B cell (primary cell): ENCODE measurements around the gene TXNL1. TPM values are rescaled to one million over a fixed set of nuclear protein-coding genes. Genes with fewer than 3 reads are reported as not detected.

Experiments used
- ATAC-seq: fragments of 200-7000 bp; cut with Tn5 transposase; one replicate; pipeline ENCODE4 v1.10.0; 2021; ENCODE audit warnings: low read depth, mild to moderate bottlenecking, moderate number of reproducible peaks, moderate library complexity
- CTCF ChIA-PET: fragments of 350-600 bp; sonication (Branson Sonifier 250); formaldehyde crosslinking; loops from one replicate; lab custom pipeline; 2021; ENCODE audit warnings: antibody characterized with exemption, inconsistent platforms; lab: Charles Lee
- POLR2A ChIA-PET: fragments of 350-600 bp; sonication (Branson Sonifier 250); formaldehyde crosslinking; loops from one replicate; lab custom pipeline; 2021; ENCODE audit warnings: antibody characterized with exemption; lab: Charles Lee
- DNase-seq: peaks from one replicate; pipeline ENCODE4 v3.0.0; 2013
- H2AFZ ChIP-seq: 2 replicates; pipeline ENCODE4 v1.6.1; 2012; ENCODE audit warnings: mild to moderate bottlenecking, low read depth, low read length; ENCODE audit not compliant: insufficient read depth, poor library complexity, severe bottlenecking
- H3K27ac ChIP-seq, 2 donors: 1 replicate in 1 of 2; 2 replicates in 1 of 2; pipeline ENCODE4 v1.5.1; 2012 to 2013; ENCODE audit warnings: low read length in 2 of 2, mild to moderate bottlenecking in 2 of 2, moderate library complexity in 1 of 2
- H3K27me3 ChIP-seq, 4 experiments: fragments of 200-600 bp in 1 of 4; sonication (generic) in 1 of 4; replicated peaks in 1 of 4; 1 replicate in 2 of 4; 2 replicates in 2 of 4; pipeline versions ENCODE4 v1.6.1 to v1.7.0; 2013 to 2016; ENCODE audit warnings: low read length in 3 of 4, mild to moderate bottlenecking in 2 of 4, mixed read lengths in 1 of 4, moderate library complexity in 1 of 4; ENCODE audit not compliant: insufficient read depth in 4 of 4, control insufficient read depth in 3 of 4; ENCODE audit errors: control extremely low read depth in 1 of 4
- H3K36me3 ChIP-seq, 2 experiments: replicated peaks in 1 of 2; 1 replicate in 1 of 2; 2 replicates in 1 of 2; pipeline versions ENCODE4 v1.6.1 to v1.7.1; 2013; ENCODE audit warnings: low read length in 1 of 2; ENCODE audit not compliant: insufficient read depth in 2 of 2, control insufficient read depth in 1 of 2; ENCODE audit errors: control extremely low read depth in 1 of 2, extremely low read depth in 1 of 2
- H3K4me1 ChIP-seq, 2 donors: fragments of 200-600 bp in 1 of 2; sonication (generic) in 1 of 2; 1 replicate in 1 of 2; 2 replicates in 1 of 2; pipeline versions ENCODE4 v1.5.1 to v1.6.1; 2013 to 2017; ENCODE audit warnings: low read length in 2 of 2; ENCODE audit not compliant: control insufficient read depth in 2 of 2, insufficient read depth in 2 of 2
- H3K4me2 ChIP-seq: replicated peaks from 2 replicates; pipeline ENCODE3; 2012; ENCODE audit warnings: mild to moderate bottlenecking, low read depth, low read length; ENCODE audit not compliant: poor library complexity, severe bottlenecking
- H3K4me3 ChIP-seq, 5 experiments: fragments of 200-600 bp in 1 of 5; sonication (generic) in 1 of 5; 1 replicate in 3 of 5; 2 replicates in 2 of 5; pipeline versions ENCODE4 v1.5.1 to v1.7.0; 2011 to 2016; ENCODE audit warnings: low read length in 4 of 5, mild to moderate bottlenecking in 4 of 5, low read depth in 2 of 5, control low read depth in 1 of 5, moderate library complexity in 1 of 5; ENCODE audit not compliant: insufficient read depth in 1 of 5; ENCODE audit errors: control extremely low read depth in 1 of 5, extremely low read depth in 1 of 5
- H3K79me2 ChIP-seq: fragments of 200-600 bp; sonication (generic); one replicate; pipeline ENCODE4 v1.6.0; 2016; ENCODE audit warnings: low read length; ENCODE audit not compliant: control insufficient read depth, insufficient read depth
- H3K9ac ChIP-seq: fragments of 200-600 bp; sonication (generic); 2 replicates; pipeline ENCODE4 v1.6.1; 2017; ENCODE audit warnings: mild to moderate bottlenecking, low read length, moderate library complexity
- H3K9me3 ChIP-seq, 3 donors: one replicate each; pipeline versions ENCODE4 v1.6.1 to v1.7.1; 2013; ENCODE audit warnings: low read length in 2 of 3; ENCODE audit not compliant: control insufficient read depth in 2 of 3, insufficient read depth in 1 of 3; ENCODE audit errors: control extremely low read depth in 1 of 3
- H4K20me1 ChIP-seq: 2 replicates; pipeline ENCODE4 v1.6.0; 2012; ENCODE audit warnings: mild to moderate bottlenecking, low read length; ENCODE audit not compliant: insufficient read depth, control insufficient read depth, poor library complexity, severe bottlenecking
- H3K27ac Mint-ChIP-seq: one replicate; pipeline ENCODE4 v1.8.0; 2021; ENCODE audit warnings: mixed read lengths
- H3K27me3 Mint-ChIP-seq: one replicate; pipeline ENCODE4 v1.8.0; 2021; ENCODE audit warnings: mixed read lengths
- H3K4me1 Mint-ChIP-seq: one replicate; pipeline ENCODE4 v1.8.0; 2021; ENCODE audit warnings: mixed read lengths
- H3K4me3 Mint-ChIP-seq: one replicate; pipeline ENCODE4 v1.8.0; 2021; ENCODE audit warnings: mixed read lengths
- H3K9me3 Mint-ChIP-seq: one replicate; pipeline ENCODE4 v1.8.0; 2022; ENCODE audit warnings: mixed read lengths; ENCODE audit not compliant: insufficient read depth
- CTCF ChIP-seq: fragments of 200-600 bp; IDR thresholded peaks from one replicate; pipeline ENCODE4 v1.8.0; 2022; ENCODE audit warnings: antibody characterized with exemption, mild to moderate bottlenecking
- EZH2 ChIP-seq: IDR thresholded peaks from 2 replicates; pipeline ENCODE4 v1.6.1; 2012; ENCODE audit warnings: borderline replicate concordance, low read depth, mild to moderate bottlenecking, moderate library complexity, low read length; ENCODE audit not compliant: insufficient read depth, poor library complexity, severe bottlenecking
- WGBS: methylation state at CpG from one replicate; pipeline ENCODE4 v1.1.5; 2013; ENCODE audit warnings: missing lambda C conversion rate; ENCODE audit not compliant: insufficient coverage; 5-methylcytosine and 5-hydroxymethylcytosine counted together
- intact Hi-C: fragments of 100-400 bp; cut with micrococcal nuclease; formaldehyde crosslinking; loops from one replicate; pipeline ENCODE4 v1.10.0; 2022
- polyA plus RNA-seq: library from polyadenylated mRNA; depleted of rRNA; stranded (reverse); fragments of >200 nt; gene quantifications from 2 replicates; pipeline ENCODE4 v1.2.3, GENCODE V29; 2012
- total RNA-seq, 2 donors: library from RNA; stranded (reverse); fragments of 120-200 nt in 1 of 2; gene quantifications; 1 replicate in 1 of 2; 2 replicates in 1 of 2; pipeline versions ENCODE4 v1.2.3 to v1.2.4, GENCODE V29; 2013 to 2022

TXNL1 gene
- total and polyA plus RNA-seq, 2 donors (not counting 1 experiment from before 2014, with no cell fraction given): 20.2 to 45.4 TPM

- POLR2A ChIA-PET: no interaction called here
- ATAC-seq: no peak
- H3K4me1 Mint-ChIP-seq: no peaks in the 10 kb centered on the region
- Histone ChIP-seq H3K36me3 (no peaks in the 10 kb centered on the region), H3K79me2 (no peaks in the 10 kb centered on the region), H3K4me3 (no peak overlapping the region), H3K27ac (no peak overlapping the region), H2AFZ (no peak overlapping the region), H4K20me1 (no peaks in the 10 kb centered on the region), H3K9me3 (peaks cover 0 to 4% (median 0%) of the 10 kb centered on the region in 3 donors), H3K4me1 (no peaks in the 10 kb centered on the region), H3K9ac (no peak overlapping the region), H3K27me3 (peaks cover 0 to 2% (median 0%) of the 10 kb centered on the region in 4 experiments), H3K4me2 (no peak overlapping the region)
- peaks cover 2% of the 10 kb centered on the region for H3K27me3 Mint-ChIP-seq
- CTCF ChIA-PET: no interaction called here
- H3K9me3 Mint-ChIP-seq: no peaks in the 10 kb centered on the region
- no peak overlapping the region for H3K4me3 Mint-ChIP-seq
- intact Hi-C loops: no loop called here
- no peak overlapping the region for H3K27ac Mint-ChIP-seq
- 100% methylated on average over 1 of the region's 4 CpGs for WGBS
- no peak for TF ChIP-seq CTCF
- no peak for TF ChIP-seq EZH2
- DNase-seq: no peak
These were observed 88.3 kb downstream of the TXNL1 start for GRCh38 chr18:56550121-56550520.

Other genes starting within 250 kb of the TXNL1 start
- 45.0 and 48.0 TPM in 2 replicates for gene WDR7, start 12.8 kb upstream of the TXNL1 start, total RNA-seq
- 5.5 and 7.4 TPM in 2 replicates for gene WDR7, start 12.8 kb upstream of the TXNL1 start, polyA plus RNA-seq